GM21619 (cell line): ENCODE results near the gene CDH18.

Experiments
- ATAC-seq: cut with Tn5 transposase; IDR thresholded peaks from one replicate; pipeline ENCODE4 v1.9.1; 2021; ENCODE audit not compliant: unreplicated experiment

The CDH18 gene

GRCh38 chr5:19487480-19487879 lies 500.5 kb downstream of the CDH18 start:
- ATAC-seq, result no peak

GRCh38 chr5:19479562-19479961 lies 508.4 kb downstream of the CDH18 start:
- no peak for ATAC-seq

DNA sequence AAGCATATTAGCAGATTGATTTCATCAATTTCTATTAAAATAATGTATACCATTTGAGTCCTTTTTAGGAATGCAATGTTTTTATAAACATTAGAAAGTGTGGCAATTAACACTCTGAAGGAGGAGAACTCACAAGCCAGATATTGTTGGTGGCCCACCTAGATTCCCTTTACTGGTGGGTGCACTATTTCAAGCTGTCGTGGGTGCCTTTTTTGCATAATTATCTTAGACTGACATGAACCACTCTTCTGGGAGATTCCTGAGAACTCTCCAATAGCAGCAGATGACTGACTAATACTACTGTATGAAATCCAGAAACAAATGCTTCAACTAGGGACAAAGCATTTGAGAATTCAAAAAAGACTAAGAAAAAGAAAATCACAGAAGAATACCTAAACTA lies 526.0 kb downstream of the CDH18 start:
- ATAC-seq, result no peak

GRCh38 chr5:19424506-19424905 lies 563.5 kb downstream of the CDH18 start:
- no peak for ATAC-seq
